HG03064 (cell line): ENCODE measurements around the gene SMC6.

Experiments used
- ATAC-seq: cut with Tn5 transposase; IDR thresholded peaks from one replicate; pipeline ENCODE4 v1.9.1; 2021; ENCODE audit warnings: low read depth; ENCODE audit not compliant: unreplicated experiment

Gene SMC6

DNA sequence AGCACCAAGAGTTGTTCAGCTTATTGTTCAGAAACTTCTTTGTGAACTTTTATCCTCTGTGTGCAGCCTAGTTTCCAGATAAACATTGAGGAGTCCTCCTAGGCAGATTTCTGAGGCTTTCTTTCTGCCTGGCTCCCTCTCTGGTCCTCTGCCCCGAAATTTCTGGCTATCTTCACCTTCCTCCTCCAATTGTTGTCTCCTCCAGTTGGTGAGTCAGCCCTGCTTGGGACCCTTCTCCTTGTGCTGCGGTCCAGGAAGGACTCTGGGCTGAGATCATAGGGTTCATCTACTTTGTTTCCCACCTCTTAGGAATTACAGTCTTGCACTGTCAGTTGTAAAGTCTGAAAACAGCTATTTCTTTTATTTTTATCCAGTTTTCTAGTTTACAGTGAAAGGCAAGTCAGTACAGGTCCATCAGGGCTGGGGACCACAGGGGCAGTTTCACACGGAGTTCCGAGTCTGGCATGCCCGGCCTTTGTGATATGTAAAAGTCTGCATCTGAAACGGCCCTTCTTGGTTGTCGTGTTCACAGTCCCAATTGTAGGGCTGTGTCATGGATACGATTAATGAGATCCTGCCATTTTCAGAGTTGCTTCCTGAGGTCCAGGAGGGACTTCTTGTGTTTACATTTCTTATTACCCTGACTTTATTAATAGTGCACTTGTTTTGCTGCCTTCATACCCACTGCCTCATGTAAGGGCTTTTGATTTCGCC, 100.8 kb downstream of the SMC6 start:
- ATAC-seq = no peak

DNA sequence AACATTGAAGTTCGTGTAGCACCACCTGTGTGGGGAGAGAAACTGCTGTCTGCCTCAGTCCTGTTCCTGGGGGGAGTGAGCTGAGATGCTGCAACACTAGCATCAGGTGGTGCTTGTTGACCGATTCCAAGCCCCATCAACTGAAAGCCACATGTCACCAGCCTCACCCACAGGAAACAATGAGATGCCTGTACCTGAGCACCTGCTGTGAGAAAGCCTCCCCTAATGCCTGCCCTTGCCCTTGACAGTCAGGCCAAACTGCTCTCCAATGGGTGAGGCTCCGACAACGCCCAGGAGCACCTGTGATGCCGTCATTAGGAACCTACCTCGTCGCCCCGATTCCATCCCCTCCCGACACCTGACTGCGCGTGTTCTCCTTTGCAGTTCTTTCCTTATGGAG, 104.6 kb downstream of the SMC6 start:
- ATAC-seq = no peak

DNA sequence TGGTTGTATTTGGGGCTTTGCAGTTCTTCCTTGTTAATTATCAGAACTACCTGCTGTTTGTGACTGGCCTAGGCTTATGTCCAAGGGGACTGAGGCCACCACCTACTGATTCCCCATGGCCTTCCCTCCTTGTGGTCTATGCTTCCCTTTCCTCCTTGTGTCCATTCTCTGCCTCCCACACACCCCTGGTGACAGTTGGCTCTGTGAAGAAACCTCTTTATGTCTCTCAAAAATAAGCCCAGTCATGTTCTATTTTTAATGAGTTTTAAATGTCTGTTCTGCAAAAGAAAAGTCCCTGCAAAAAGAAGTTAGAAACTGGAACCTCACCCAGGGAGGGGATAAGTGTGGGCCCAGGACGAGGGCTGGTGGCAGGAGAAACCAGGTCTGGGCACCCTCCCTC, 105.0 kb downstream of the SMC6 start:
- ATAC-seq = no peak

DNA sequence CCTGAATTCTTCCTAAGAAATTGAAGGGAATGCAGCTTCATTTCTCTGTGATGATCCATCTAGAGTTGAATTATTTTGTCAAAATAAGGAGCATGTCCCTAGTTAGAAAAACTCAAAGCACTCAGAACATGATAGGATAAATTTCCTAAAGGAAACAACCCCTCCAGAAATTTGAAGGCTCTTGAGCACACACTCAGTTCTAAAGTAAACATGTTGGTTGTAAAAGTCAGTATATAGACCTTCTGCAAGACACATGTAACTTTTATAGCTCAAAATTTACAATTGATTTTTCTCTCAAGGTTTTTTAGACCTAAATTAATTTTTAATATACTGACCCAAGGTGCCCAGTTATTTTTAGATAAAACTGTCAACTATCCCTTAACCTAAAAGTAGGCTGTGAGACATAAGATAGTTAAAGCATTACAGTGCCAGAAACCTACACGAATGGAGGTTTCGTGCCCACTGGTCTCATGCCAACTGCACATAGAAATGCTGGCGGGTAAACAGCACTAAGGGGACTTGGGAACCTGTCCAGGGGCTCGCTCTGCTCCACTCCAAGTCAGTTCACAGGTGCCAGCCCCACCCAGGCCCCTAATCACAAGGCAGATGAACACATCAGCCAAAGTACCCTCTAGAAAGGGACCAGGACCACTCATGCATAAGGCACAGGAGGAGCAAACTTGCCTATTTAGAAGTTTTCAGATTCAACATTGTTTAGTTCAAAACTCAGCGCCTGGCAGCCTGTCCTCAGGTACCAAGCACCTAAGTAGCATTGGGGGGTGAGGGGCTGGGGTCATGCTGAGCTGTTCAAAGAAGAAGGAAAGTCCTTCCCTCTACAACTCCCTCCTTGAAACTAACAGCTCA, 106.5 kb downstream of the SMC6 start:
- ATAC-seq = no peak

DNA sequence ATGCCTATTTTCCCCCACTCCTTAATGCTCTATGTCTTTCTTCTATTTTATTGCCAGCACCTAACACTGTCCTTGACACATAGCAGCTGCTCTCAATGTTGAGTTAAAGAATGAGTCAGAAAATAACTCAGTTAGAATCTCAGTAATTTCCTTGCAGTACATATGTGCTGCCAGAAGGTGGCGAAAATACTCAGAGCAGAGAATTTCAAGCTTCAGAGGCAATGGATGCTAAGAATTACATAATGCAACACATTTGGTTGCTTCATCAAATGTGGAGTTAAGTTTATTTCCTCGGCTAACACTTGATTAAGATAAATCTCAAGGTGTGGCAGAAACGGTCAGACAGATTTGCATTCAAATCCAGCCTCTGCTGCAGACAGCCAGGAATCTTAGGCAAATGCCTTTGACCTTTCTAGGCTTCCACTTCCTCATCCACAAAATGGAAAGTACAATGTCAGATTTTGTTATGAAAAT, 107.5 kb downstream of the SMC6 start:
- peak; percentile 86 for ATAC-seq

DNA sequence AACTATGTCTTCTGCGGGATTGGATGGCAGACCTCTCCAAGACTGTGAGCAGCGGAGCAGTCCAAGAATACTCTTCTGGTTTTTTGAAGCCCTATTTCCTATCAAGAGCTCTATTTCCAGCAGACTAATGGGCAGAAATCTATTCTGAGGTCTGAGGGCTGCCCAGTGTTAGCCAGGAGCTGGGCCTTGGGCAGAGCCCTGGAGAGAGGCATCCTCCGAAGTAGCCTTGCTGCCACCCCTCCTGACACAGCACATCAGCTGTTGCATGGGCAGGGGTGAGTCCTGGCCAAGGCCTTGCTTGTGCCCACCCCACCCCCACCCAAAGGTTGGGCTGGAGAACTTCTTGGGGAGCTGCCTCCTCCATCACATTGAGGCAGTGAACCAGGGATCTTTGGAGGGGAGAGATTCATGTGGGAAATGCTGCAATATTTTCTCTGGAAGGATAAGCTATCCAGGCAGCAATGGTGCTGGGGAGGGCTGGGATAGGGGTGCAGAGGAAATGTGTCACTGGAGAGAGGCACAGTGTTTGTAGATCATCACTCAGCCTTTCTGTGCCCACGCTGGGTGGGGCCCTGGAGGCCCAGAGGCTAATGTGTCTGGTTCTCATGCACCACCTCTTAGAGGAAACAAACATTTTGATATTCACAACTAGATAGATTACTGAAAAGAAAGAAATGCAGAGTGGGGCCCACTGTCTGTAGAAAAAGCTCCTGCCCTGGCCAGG, 108.5 kb downstream of the SMC6 start:
- ATAC-seq = no peak

DNA sequence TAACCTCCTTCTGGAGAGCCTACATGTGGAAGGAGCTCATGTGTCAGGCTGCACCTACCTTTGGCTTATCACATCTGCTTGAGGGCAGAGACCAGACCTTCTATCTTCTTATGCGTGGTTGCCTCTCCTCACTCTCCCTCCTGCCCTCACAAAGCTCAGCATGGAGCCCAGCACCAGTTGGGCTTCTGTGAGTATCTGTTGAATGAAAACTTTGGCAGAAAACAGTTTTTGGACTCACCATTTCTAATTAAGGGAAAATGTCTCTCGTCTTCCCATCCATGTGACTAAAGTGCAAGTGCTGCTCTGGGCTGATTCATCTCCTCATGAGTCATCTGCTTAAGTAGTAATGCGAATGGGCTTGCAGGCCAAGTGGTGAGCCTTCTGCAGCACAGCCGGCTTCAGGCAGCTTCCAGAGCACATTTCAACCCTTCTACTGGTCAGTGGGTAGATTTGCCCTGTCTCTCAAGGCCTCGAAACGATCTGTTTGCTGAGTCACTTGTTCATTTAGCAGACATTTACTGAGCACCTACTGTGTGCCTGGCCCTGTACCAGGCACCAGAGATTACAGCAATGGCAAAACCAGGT, 110.5 kb downstream of the SMC6 start:
- no peak for ATAC-seq

DNA sequence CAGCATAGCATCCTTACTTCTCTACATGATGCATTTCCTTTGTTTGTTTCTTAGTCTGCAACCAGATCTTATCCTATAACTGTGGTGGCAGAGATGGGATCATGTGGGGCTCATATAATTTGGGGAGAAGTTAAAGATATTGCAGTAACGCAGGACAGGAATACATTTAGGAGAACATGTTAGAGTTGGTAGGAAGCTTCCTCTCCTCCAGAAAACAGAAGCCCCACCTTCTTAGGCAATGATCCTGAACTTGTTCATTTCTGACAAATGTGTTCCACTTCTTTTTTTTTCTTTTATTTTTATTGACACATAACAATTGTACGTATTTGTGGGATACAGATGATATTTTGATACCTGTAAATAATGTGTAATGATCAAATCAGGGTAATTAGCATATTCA, 113.2 kb downstream of the SMC6 start:
- ATAC-seq = no peak

DNA sequence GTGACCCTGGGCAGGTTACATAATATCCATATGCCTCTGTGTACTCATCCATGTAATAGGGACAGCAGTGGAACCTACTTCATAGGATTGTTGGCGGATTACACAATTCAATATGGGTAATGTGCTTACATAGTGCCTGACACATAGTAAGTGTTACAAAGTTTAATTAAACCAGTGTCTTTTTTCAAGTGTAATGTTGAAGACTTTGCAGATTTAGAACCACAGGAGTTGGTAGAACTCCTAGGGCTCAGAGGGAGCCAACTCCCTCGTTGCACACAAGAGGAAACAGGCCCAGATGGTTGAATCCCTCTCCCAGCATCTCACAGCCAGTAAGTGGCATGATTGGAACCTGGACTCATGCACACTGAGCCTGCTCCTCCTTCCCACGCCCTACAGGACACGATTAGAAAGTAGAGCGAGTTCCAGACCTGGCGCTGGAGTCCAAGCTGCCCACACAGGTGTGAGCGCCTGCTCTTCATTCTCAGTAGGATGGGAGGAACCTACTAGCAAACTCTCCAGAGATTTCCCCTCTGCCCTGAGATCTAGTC, 115.3 kb downstream of the SMC6 start:
- ATAC-seq = no peak

DNA sequence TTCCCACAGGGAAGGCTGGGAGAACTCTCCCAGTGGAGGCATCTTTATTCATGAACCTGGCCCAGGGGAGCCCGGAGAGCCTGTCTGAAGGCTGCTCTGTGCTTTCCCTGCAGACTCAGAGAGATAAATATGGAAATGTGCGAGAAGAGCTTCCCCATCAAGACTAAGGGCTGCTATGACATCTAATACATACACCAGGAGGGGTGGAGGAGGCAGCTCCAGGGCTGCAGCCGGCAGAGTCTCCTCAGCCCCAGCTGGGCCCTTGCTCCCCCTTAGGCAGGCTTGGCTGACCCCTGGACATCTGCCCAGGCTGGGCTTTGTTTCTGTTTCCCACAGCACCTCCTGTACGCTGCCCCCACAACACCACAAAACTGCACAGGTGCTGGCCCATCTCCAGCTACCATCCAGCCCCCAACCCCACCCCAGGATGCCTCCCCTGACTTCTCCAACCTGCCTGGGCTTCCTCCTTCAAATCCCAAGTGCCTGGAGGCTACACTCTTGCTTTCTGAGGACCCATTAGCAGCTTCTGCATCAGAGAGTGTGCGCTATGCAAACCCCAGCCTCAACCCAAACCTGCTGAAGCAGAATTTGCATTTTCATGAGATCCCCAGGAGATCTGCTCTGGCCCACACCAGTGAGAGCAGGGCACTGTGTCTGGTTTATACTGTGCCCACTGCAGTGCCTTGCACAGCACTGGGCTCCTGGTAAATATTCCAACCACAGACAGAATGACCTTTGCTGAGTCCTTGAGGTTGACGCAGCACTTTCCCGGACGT, 116.3 kb downstream of the SMC6 start:
- ATAC-seq = no peak

DNA sequence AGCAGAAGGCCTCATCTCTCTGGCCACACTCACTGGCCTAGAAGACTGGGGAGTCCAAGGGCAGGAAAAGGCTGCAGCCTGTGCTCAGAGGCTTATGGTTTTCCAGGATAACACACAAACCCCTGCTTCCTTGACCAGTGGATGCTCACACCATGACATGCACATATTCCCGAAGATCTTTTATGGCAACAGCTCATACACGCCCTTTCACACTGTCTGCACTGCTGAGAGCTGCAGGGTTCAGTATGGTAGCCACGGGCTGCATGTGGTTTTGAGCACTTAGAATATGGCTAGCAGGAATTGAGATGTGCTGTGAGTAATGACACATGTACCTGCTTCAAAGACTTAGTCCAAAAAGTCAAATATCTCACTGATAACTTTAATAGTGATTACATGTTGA, 117.4 kb downstream of the SMC6 start:
- no peak for ATAC-seq

DNA sequence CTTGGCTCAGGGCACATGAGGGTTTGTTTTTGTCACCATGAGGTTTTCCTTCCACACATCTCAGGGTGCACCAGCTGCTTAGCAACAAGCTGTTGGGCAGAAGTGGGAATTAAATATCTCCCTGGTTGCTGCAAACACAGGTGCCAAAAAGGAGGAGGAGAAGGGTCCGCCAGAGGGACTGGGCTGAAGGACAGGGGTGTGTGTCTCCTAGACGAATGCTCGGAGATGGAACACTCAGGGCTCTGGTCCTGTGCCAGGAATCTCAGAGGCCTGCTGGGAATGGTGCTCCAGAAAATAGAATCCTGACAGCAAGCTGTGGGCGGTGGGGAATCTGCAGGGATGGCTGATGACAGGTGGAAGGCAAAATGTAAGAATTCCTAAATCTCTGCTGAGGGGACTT, 118.6 kb downstream of the SMC6 start:
- ATAC-seq = no peak

DNA sequence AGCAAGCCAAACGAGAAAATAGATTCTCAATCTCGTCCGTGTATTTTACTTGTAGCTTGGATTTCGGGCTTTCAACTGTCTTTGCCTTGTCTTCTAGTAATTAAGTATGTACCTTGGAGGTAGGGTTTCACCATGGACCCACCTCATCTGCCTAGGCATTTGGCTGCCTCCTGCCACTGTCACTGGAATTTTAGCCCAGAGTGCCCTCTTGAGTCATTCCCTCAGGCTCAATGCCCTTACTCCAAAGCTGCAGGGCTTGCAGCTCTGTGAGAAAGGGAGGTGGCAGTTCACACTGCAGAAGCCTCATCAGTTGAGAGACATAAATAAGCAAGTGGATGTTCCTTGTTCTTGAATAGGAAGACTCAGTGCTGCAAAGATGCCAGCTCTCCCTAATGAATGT, 123.5 kb downstream of the SMC6 start:
- ATAC-seq = no peak

DNA sequence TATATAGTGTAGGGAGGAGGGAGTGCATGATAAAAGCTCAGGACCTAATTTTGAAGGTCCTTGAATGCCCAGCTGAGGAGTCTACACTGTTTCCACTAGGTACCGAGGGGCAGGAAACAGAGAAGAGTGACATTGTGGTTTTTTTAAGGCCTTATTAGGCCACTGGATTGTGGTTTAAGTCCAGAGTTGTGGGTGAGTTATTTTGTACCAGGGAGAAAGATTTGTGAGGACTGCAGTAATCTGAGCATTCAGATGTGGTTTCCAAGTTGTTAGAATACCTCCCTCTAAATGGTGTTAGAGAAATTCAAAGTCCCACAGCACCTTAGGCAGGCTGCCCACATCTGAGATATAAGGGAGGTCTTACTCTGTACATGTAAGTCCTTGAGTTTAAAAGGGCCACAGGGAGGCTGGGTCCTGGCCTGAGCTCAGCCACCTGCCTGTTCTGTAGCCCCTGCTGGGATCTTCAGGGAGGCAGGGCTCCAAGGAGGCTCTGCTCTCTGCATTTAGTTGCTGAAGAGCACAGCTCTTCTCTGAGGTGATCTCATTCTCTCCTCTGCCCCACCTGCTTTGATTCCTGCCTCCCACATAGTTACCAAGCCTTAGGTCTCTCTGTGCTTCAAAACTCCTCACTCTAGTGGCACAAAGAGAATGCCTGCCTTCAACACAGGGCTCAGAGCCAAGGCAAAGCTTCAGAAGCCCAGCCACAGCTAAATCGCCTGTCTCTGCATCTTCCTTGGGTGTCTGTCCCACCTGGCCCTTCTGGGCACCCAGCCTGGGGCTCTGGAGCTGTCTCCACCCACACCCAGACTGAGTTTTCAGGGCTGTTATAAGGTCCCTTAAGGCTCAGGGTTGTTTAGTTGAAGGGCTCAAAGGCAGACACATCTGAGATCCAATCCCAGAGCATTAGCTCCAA, 125.0 kb downstream of the SMC6 start:
- ATAC-seq = no peak

DNA sequence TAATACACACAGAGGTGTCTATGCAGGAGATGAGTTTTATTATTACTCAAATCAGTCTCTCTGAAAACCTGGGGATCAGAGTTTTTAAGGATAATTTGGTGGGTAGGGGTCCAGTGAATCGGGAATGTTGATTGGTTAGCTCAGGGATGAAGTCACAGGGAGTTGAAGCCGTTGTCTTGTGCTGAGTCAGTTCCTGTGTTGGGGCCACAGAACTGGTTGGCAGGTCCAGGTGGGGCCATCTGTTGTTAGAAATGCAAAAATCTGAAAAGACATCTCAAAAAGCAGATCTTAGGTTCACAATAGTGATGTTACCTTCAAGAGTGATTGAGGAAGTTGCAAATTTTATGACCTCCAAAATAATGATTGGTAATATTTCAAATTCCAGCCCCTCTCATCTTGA, 126.2 kb downstream of the SMC6 start:
- ATAC-seq = no peak

DNA sequence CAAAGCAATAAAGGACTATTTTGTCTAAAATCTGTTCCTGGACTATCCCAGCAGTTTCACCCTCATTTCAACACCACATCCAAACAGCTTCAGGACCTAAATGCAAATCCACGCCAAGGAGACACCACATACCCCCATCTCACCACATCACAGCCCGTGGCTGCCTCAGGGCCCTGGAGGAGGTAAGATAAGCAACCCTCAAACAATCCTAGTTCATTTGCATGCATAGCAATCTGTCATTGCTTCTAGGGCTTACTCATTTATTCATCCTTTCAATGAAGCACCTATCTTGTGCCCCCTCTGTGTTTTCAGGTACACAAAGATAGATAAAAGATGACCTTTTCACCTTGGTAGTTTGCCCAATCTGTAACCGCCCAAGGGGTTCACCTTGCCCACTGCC, 126.6 kb downstream of the SMC6 start:
- no peak for ATAC-seq

DNA sequence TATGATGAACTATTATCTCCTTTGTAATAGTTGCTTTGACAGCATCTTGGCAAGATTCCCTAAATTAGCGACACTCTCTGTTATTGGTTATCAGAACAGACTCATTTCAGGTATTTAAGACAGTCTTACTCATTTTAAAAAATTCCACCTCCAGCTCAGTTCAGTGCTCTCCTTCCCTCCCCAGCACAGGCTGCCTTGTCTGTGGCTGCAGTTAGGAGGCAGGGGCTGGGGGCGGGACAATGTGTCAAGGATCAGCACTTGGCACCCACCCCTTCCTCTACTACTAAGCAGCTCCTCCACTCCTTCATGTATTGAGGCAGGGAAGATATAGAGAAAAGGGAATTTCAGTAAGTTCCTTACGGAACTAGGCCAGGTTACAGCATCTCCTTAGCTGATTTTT, 128.2 kb downstream of the SMC6 start:
- no peak for ATAC-seq

DNA sequence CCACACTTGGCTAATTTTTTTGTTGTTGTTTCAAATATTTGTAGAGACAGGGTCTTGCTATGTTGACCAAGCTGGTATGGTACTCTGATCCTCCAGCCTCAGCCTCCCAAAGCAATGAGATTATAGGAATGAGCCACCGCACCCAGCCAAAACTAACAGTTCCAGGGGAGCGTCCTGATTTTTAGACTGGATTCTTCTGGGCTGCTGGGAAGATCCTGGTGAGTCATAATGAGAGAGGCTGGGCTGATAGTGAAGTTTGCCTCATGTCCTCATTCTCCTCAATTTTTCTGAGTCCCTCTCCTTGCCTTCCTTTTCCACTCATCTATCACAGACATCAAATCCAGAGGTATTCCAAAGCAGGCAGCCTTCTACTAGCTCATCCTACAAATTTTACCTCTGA, 131.8 kb downstream of the SMC6 start:
- no peak for ATAC-seq

DNA sequence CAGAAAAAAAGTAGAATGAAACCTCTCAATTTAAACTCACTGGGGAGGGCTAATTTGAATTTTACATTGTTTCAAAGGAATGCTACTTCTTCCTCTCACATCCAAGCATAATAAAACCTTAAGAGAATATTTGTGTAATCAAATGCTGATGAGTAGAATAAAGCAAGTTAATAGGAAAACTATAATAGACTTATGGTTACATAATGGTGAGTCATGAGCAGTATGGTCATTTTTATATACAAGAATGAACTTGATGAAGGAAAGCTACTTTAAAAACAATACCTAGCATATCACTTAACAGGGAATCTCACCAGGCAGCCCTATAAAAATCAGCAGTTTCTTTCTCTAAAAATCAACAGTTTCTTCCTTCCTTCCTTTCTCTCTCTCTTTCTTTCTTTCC, 132.8 kb downstream of the SMC6 start:
- ATAC-seq = no peak
